HepG2 (cell line): ENCODE measurements around the gene CABP4. TPM values are rescaled to one million over a fixed set of nuclear protein-coding genes. Genes with fewer than 3 reads are reported as not detected.
A peak's percentile ranks its signal among the peaks of the same experiment; 100 is the strongest.

Experiments used
- ARID4A ChIP-seq: sonication (generic); formaldehyde crosslinking; IDR thresholded peaks from 2 replicates; pipeline ENCODE4 v1.5.0; 2020; ENCODE audit warnings: mild to moderate bottlenecking, missing genetic modification reagents, borderline replicate concordance
- ATF7 ChIP-seq, 2 experiments: fragments of 450-650 bp in 1 of 2; sonication (generic) in 1 of 2; formaldehyde crosslinking in 1 of 2; IDR thresholded peaks; 2 replicates each; pipeline versions ENCODE4 v1.4.0 to v1.6.1; 2016 to 2020; ENCODE audit warnings: antibody characterized with exemption in 1 of 2, mild to moderate bottlenecking in 1 of 2, missing genetic modification reagents in 1 of 2
- BHLHE40 ChIP-seq: IDR thresholded peaks from 2 replicates; pipeline ENCODE4 v1.6.1; 2011; ENCODE audit warnings: low read length, improper control_type of control experiment
- FOXK2 ChIP-seq: fragments of 450-650 bp; IDR thresholded peaks from 2 replicates; pipeline ENCODE4 v1.6.1; 2016
- FUBP1 ChIP-seq: sonication (generic); formaldehyde crosslinking; IDR thresholded peaks from 2 replicates; pipeline ENCODE4 v1.5.1; 2020; ENCODE audit warnings: missing genetic modification reagents, mild to moderate bottlenecking, borderline replicate concordance
- GABPB1 ChIP-seq: IDR thresholded peaks from 2 replicates; pipeline ENCODE4 v1.6.1; 2016; ENCODE audit warnings: mild to moderate bottlenecking, missing genetic modification reagents, moderate library complexity, missing compliant biosample characterization
- KDM1A ChIP-seq: IDR thresholded peaks from 2 replicates; pipeline ENCODE4 v1.6.1; 2016; ENCODE audit warnings: missing compliant biosample characterization
- MAFG ChIP-seq: sonication (generic); formaldehyde crosslinking; IDR thresholded peaks from 2 replicates; pipeline ENCODE4 v1.5.1; 2020; ENCODE audit warnings: mild to moderate bottlenecking, missing genetic modification reagents
- SMAD9 ChIP-seq: sonication (generic); formaldehyde crosslinking; IDR thresholded peaks from 2 replicates; pipeline ENCODE4 v1.5.1; 2020; ENCODE audit warnings: mild to moderate bottlenecking, missing genetic modification reagents
- SP1 ChIP-seq, 2 experiments: fragments of 450-650 bp in 1 of 2; sonication (generic) in 1 of 2; formaldehyde crosslinking in 1 of 2; IDR thresholded peaks; 2 replicates each; pipeline versions ENCODE4 v1.4.0 to v1.6.1; 2016 to 2020; ENCODE audit warnings: missing genetic modification reagents in 1 of 2
- ZBTB33 ChIP-seq: sonication (generic); formaldehyde crosslinking; IDR thresholded peaks from 2 replicates; pipeline ENCODE4 v1.4.0; 2020; ENCODE audit warnings: missing genetic modification reagents
- ZMAT3 ChIP-seq: sonication (generic); formaldehyde crosslinking; conservative IDR thresholded peaks from 2 replicates; pipeline ENCODE4 v1.7.0; 2021; ENCODE audit warnings: missing genetic modification reagents
- ZNF121 ChIP-seq: sonication (generic); formaldehyde crosslinking; IDR thresholded peaks from 2 replicates; pipeline ENCODE4 v1.5.0; 2020; ENCODE audit warnings: mild to moderate bottlenecking, missing genetic modification reagents
- ZNF230 ChIP-seq: sonication (generic); formaldehyde crosslinking; IDR thresholded peaks from 2 replicates; pipeline ENCODE4 v1.4.0; 2020; ENCODE audit warnings: mild to moderate bottlenecking, missing genetic modification reagents
- ZNF326 ChIP-seq: sonication (generic); formaldehyde crosslinking; IDR thresholded peaks from 2 replicates; pipeline ENCODE4 v1.4.0; 2020; ENCODE audit warnings: missing genetic modification reagents, borderline replicate concordance
- ZNF558 ChIP-seq: sonication (generic); formaldehyde crosslinking; IDR thresholded peaks from 2 replicates; pipeline ENCODE4 v1.9.0; 2022; ENCODE audit warnings: mild to moderate bottlenecking, missing genetic modification reagents, borderline replicate concordance
- ZNF883 ChIP-seq: sonication (generic); formaldehyde crosslinking; IDR thresholded peaks from 2 replicates; pipeline ENCODE4 v1.5.1; 2020; ENCODE audit warnings: mild to moderate bottlenecking, missing genetic modification reagents; ENCODE audit errors: not compliant biosample characterization
- ZXDC ChIP-seq: sonication (generic); formaldehyde crosslinking; IDR thresholded peaks from 2 replicates; pipeline ENCODE4 v1.5.0; 2020; ENCODE audit warnings: mild to moderate bottlenecking, missing genetic modification reagents
- polyA plus RNA-seq, 8 experiments: library from polyadenylated mRNA; depleted of rRNA in 3 of 8; stranded (reverse) in 7 of 8; unstranded in 1 of 8; fragments of >200 nt; fragmentation: Illumina TruSeq in 4 of 8; extraction: Trizol in 4 of 8; gene quantifications; 2 replicates each; pipeline versions ENCODE4 v1.2.1 to v1.2.3, GENCODE V29; 2011 to 2016; ENCODE audit warnings: low read depth in 4 of 8, missing spikeins in 1 of 8, mixed read lengths in 1 of 8; ENCODE audit not compliant: insufficient read depth in 1 of 8
- total RNA-seq, 5 experiments: library from RNA; depleted of rRNA; stranded (reverse); fragments of >200 nt; fragmentation: Illumina TruSeq; extraction: Trizol; gene quantifications; 2 replicates each; pipeline ENCODE4 v1.2.3, GENCODE V29; 2016; ENCODE audit warnings: low read depth in 1 of 5

CABP4 gene
- total and polyA plus RNA-seq, 2 of the 13 experiments (the other 11 are each of a cell fraction or from before 2014, with no cell fraction given), result not detected

- TF ChIP-seq MAFG (no peak), SMAD9 (0 out of 2 replicates have a peak, but pooled peaks have one; percentile 25), ZXDC (CRISPR knock-in tag) (no peak), ZNF883 (peak; percentile 27), GABPB1 (peak; percentile 93), ZBTB33 (CRISPR knock-in tag) (0 out of 2 replicates have a peak, but pooled peaks have one; percentile 45), ZNF230 (no peak), ARID4A (CRISPR knock-in tag) (no peak), ZNF558 (CRISPR knock-in tag) (peak; percentile 73; the same call in 1 of the 2 replicates), FOXK2 (peak; percentile 59; the same call in 1 of the 2 replicates), ATF7 (IDR thresholded peaks at IDR 0.05) (no peak), ATF7 (CRISPR knock-in tag; IDR thresholded peaks at IDR 0.05) (no peak), ZMAT3 (0 out of 2 replicates have a peak, but pooled peaks have one; percentile 15), SP1 (IDR thresholded peaks at IDR 0.05) (no peak; the same call in 1 of the 2 replicates), SP1 (CRISPR knock-in tag; IDR thresholded peaks at IDR 0.05) (peak; percentile 58), ZNF326 (CRISPR knock-in tag) (no peak), FUBP1 (CRISPR knock-in tag) (no peak), KDM1A (peak; percentile 99), ZNF121 (0 out of 2 replicates have a peak, but pooled peaks have one; percentile 41), BHLHE40 (peak; percentile 4; the same call in 1 of the 2 replicates)
These were observed 52.8 kb downstream of the CABP4 start, which contains the start of gene CDK2AP2 (continued) for GRCh38 chr11:67507864-67508485.
